GOT3 (cell line): ENCODE results near the gene KLF2.
"Not testable (repeated sequence)": the region's sequence is repeated elsewhere in the genome, so short reads cannot be mapped to it uniquely, and the experiment has no call there.

Experiments
- DNase-seq: peaks from one replicate; lab custom pipeline; 2025; ENCODE audit warnings: mixed read lengths; lab: John Stamatoyannopoulos, UW

Gene KLF2

GRCh38 chr19:16337809-16338469, 13.3 kb downstream of the KLF2 start:
- DNase-seq = no peak

GRCh38 chr19:16338470-16339360, 14.1 kb downstream of the KLF2 start:
- DNase-seq = no peak

- no peak for DNase-seq
Observed at GRCh38 chr19:16339361-16339725, 14.7 kb downstream of the KLF2 start.

GRCh38 chr19:16340092-16340491, 15.5 kb downstream of the KLF2 start:
- no peak for DNase-seq

- DNase-seq = no peak
Observed at GRCh38 chr19:16340654-16341053, 16.0 kb downstream of the KLF2 start.

- no peak for DNase-seq
Observed at GRCh38 chr19:16342002-16342715, 17.5 kb downstream of the KLF2 start.

GRCh38 chr19:16343156-16343555, 18.5 kb downstream of the KLF2 start:
- DNase-seq = no peak

- no peak for DNase-seq
Observed at GRCh38 chr19:16345457-16345856, 20.8 kb downstream of the KLF2 start.

GRCh38 chr19:16347099-16347498, 22.5 kb downstream of the KLF2 start:
- not testable (repeated sequence) for DNase-seq

- DNase-seq = no peak
Observed at GRCh38 chr19:16347706-16348105, 23.1 kb downstream of the KLF2 start.

GRCh38 chr19:16349551-16350152, 25.0 kb downstream of the KLF2 start:
- no peak for DNase-seq

GRCh38 chr19:16351133-16351809, 26.6 kb downstream of the KLF2 start:
- DNase-seq = no peak

GRCh38 chr19:16355293-16356043, 30.8 kb downstream of the KLF2 start:
- no peak for DNase-seq

GRCh38 chr19:16358456-16358855, 33.8 kb downstream of the KLF2 start:
- DNase-seq = no peak

- no peak for DNase-seq
Observed at GRCh38 chr19:16359074-16359473, 34.4 kb downstream of the KLF2 start.

GRCh38 chr19:16359964-16360363, 35.3 kb downstream of the KLF2 start:
- DNase-seq = no peak

GRCh38 chr19:16360738-16361137, 36.1 kb downstream of the KLF2 start:
- DNase-seq = no peak

- no peak for DNase-seq
Observed at GRCh38 chr19:16361254-16361653, 36.6 kb downstream of the KLF2 start.

GRCh38 chr19:16361926-16362325, 37.3 kb downstream of the KLF2 start:
- DNase-seq = no peak

GRCh38 chr19:16363133-16363851, 38.7 kb downstream of the KLF2 start:
- DNase-seq = no peak
